Measurements from ENCODE around the gene PLK5.

PLK5 gene

DNA sequence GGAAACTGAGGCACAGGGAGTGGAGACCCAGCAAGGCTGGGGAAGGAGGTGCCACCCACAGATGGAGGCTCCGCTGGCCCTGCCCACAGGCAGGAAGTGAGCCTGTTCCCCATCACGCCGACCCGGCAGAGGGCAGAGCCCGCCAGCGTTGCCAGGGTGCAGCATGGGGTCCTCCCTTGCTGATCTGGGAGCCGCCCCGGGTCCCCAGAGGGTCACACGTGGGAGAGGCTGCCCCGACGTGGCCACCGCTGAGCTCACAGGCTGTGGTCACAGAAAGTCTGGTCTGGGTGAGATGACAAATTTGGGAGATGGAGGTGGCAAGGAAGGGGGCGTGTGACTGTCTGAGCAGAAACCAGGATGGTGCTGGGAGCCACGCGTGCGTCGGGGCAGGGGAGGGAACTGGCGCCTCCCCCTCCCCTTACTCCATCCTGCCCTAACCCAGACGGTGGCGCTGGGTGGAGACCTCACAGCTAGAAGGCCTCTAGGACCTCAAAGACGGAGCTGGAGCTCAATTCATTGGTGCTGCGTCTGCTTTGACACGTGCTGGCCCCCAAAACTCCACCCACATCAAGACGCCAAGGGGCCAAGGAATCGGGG, 36.5 kb downstream of the PLK5 start:
- no peak for DNase-seq

DNA sequence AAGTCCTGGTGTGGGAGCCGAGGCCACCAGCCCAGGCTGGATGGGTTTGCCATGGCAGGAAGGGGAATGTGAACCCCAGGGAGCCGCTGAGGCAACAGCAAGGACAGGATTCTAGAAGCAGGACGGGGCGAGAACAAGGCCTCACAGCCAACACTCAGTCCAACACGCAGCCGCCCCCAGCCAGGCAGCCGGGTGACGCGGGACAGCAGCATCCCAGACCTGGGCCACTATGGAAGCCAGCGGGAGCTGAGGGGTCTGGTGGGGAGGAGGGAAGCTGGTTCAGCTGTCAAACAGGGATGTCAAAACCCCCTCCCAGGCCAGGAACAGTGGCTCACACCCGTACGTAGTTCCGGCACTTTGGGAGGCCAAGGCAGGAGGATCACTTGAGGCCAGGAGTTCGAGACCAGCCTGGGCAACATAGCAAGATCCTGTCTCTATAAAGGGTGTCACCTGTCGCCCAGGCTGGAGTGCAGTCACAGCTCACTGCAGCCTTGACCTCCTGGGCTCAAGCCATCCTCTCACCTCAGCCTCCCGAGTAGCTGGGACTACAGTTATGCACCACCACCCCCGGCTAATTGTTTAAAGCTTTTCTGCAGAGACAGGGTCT, 37.5 kb downstream of the PLK5 start:
- DNase-seq: no peak

- no peak for DNase-seq
Observed at GRCh38 chr19:1563251-1563650, 39.4 kb downstream of the PLK5 start.

DNA sequence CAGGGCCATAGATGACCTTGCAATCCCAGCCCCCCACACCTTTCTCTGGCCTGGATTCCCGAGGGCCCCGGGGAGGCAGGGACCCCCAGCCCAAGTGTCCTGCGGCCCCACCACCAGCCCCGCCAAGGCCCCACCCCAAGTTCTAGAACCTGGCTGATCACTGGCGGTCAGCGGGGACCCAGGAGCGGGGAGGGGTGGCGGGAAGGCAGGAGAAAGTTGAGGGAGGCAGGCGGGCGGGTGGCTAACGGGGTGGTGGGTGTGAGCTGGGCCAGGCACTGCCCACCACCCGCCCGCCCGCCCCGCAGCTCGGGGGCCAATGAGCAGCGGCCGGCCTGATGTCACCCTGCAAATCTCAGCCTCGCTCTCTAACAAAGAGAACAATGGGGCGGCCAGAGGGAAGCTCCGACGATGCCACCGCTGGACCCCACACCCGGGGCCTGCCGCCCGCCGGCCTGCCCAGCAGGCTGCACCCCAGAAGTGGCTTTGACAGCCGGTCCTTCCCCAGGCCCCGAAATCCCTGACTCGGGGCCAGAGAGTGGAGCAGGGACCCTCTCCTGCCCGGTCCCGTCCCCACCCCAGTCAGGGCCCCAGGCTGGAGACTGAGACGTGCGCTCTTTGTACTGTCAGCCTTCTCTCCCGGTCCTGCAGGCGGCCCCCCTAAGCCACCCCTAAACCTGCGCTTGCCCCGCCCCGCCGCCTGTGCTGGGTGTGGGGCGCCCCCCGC, 42.7 kb downstream of the PLK5 start:
- no peak for DNase-seq

- no peak for DNase-seq
Observed at GRCh38 chr19:1567116-1567847, 43.4 kb downstream of the PLK5 start.

DNA sequence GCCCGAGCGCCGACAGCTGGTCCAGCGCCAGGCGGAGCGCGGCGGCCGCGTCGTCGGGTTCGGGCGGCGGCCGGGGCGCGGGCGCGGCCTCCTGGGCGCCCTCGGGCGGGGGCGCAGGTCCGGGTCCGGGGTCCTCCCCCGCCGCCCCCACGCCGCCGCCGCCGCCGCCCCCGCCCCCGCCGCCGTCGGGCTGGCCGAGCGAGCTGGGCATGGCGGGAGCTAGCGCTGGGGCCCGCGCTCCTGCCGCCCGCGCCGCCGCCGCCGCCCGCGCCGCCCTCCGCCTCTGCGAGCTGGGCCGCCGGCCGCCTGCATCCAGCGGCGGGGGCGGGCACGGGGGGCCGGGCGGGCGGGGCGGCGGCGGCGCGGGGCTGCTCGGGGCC, 44.0 kb downstream of the PLK5 start:
- DNase-seq: no peak

- peak; percentile 33 to 84 (median 51) for DNase-seq
Observed at GRCh38 chr19:1568320-1569019, 44.6 kb downstream of the PLK5 start, which contains the start of gene MEX3D. MEX3D (minus strand) TSS chr19:1568325; CDS start chr19:1568058, 267 bp downstream.

GRCh38 chr19:1569997-1570396, 46.1 kb downstream of the PLK5 start:
- DNase-seq: no peak

- DNase-seq: no peak
Observed at GRCh38 chr19:1570836-1571235, 47.0 kb downstream of the PLK5 start.

- DNase-seq: no peak
Observed at GRCh38 chr19:1571358-1571757, 47.5 kb downstream of the PLK5 start.

DNA sequence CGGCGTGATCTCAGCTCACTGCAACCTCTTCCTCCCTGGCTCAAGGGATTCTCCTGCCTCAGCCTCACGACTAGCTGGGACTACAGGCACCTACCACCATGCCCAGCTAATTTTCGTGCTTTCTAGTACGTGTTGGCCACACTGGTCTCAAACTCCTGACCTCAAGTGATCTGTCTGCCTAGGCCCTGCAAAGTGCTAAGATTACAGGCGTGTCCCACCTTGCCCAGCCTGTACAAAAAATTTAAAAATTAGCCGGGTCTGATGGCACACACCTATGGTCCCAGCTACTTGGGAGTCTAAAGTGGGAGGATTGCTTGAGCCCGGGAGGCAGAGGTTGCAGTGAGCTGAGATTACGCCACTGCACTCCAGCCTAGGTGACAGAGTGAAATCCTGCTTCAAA, 48.9 kb downstream of the PLK5 start:
- DNase-seq: no peak

DNA sequence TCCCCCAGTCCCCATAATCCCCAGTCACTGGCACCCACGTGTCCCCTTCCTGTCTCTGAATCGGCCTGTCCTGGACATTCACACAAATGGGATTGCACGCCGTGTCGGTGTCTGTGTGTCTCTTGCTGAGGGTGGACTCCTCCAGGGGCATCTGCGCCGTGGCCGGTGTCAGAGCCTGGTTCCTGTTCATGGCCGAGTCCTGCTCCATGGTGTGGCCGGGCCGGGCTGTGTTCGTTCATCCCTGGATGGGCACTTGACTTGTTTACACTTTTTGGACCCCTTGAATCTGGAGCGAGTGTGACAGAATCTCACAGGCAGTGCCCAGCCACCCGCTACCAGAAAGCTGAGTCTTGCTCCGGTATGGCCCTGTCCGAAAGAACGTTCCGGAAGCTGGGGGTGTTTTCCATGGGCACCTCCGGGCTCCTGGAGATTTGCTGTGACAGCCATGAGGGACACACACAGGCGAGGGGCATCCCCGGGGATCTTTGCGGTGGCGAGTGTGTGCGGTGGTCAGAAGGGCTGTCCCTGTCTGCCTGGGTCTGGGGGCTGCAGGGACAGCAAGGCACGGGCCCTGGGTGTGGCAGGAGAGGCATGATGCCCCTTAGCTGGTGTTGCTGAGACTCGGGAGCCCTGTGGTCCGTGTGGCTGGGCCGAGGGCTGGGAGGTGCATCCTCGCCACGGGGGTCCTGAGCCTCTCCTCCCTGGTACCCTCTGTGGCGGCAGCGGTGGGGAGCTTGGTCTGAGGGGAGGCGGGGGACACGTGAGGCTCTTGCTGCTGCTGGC, 50.7 kb downstream of the PLK5 start:
- DNase-seq: no peak

DNA sequence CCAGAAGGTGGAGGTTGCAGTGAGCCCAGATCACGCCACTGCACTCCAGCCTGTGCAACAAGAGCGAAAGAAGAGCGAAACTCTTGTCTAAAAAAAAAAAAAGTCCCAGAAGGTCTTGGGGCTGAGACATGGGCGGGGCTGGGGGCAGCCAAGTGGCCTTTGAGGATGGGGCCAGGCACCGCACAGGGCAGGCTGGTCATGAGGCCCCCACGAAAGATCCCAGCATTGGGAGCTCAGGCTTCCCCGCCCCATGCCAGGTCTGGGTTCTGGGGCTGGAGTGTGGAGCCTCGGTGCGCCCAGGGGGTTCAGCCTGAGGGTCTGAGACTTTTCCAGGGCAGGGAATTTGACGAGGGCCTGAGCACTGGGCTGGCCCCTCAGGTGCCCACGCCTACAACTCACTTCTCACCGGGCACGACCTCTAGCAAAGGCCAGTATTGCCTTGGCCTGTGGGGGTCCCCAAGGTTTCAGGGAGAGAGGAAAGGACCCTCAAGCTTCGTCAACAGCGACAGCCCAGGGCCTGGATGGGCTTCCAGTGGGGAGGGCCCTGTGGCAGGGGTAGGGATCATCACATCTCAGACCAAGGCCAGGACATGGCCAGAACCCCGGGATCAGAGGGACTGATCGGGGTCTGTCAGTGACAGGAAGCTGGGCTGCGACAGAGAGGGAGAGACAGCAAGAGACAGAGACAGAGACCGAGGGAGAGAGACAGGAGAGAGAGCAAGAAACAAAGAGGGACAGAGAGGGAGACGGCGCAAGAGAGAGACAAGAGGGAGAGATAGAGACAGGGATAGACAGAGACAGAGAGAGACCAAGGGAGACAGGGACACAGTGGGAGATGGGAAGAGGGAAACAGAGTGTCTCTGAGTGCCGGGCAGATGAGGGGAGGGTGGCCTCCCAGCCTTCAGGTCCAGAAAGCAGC, 51.7 kb downstream of the PLK5 start:
- no peak for DNase-seq

DNA sequence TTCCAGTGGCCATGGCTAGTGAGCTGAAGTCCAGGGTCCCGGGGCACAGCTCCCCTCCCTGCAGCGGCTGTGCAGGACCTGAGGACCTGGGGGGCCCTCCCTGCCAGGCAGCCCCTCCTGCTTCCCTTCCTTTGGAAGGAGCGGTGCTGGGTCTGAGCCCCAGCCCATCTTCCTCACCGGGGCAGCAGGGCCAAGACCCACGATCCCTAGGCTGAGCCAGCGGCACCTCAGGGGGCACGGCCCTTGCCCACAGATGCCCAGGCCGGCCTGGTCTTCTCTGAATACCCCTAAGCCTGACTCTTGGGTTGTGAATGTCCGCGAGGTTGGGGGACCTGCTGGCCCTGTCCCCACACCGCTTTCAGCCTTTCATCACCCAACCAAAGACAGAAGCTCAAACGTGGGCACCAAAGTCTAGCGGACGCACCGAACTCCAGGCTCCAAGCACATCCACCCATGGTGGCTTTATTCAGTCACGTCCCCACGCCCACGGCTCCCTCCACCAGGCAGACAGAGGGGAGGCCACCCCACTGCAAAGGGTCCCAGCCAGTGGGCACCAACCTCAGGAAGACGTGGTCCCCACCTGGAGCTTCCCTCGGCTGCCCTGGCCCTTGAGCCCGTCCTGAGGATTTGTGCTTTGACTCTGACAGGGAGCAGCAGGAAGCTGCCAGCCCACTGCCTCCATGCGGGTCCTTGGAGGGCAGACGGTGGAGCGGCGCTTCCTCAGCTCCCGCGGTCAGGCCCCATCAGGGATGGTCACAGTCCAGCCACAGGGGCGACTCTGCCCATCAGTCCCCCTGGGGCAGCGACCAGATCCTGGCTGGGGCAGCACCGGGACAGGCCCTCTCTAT, 52.6 kb downstream of the PLK5 start:
- no peak for DNase-seq

DNA sequence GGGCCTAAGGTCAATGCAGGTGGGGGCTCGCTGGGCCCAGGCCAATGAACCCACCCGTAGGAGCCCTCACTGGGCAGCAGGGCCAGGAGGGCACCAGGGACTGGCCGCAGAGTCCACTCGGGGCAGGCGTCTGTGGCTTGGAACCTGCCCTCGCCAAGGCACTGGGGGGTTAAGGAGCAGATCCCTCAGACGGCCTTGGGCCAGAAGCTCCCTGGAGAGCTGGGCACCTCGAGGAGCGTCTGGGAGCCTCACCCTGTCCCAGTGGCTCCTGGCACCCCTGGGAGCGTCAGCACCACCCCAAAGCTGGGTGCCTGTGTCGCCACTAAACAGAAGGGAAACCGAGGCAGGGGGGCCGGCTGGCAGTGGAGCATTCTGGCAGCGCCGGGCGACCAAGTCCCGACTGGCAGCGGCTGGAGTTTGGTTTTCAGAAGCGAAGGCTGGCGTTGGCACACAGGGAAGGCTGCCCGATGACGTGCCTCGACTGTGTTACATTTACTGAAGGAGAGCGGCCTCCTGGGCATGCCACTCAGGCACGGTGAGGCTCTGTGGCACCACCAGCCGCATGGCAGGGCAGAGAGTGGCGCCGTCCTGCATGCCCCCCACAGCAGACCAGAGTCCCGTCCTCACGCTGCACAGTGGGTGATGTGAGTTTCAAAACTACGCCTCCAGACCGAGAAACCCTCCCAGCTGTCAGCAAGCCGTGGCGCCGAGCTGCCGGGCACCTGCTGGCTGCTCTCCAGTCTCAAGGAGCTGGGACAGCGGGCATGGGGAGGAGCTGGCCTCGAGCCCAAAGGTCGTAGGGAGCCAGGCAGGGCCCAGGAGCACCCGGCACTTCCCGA, 53.4 kb downstream of the PLK5 start:
- no peak for DNase-seq

GRCh38 chr19:1577929-1578618, 54.2 kb downstream of the PLK5 start:
- DNase-seq: no peak

GRCh38 chr19:1579222-1579621, 55.3 kb downstream of the PLK5 start:
- DNase-seq: no peak

GRCh38 chr19:1580382-1580781, 56.5 kb downstream of the PLK5 start:
- DNase-seq: no peak

DNA sequence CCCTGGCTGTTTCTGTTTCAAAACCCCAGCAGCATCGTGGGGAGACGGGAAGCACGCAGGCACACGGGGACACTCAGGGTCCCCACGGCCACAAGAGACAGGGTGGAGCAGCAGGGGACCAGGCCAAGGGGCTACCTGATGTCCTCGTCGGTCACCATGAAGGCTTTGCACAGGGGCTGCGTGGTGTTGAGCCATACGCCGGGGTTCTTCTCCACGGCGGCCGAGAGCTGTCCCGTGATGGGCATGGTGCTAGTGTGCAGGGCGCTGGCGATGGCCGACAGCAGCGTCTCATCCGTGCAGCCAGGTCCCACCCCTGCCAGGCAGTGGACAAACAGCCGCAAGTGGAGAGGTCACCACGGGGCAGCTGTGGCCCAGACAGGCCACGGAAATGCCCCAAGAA, 57.1 kb downstream of the PLK5 start:
- DNase-seq: no peak

All from activated naive CD4-positive, alpha-beta T cell (primary cell).